ENCODE measurements around the gene PROSER1.

DNA sequence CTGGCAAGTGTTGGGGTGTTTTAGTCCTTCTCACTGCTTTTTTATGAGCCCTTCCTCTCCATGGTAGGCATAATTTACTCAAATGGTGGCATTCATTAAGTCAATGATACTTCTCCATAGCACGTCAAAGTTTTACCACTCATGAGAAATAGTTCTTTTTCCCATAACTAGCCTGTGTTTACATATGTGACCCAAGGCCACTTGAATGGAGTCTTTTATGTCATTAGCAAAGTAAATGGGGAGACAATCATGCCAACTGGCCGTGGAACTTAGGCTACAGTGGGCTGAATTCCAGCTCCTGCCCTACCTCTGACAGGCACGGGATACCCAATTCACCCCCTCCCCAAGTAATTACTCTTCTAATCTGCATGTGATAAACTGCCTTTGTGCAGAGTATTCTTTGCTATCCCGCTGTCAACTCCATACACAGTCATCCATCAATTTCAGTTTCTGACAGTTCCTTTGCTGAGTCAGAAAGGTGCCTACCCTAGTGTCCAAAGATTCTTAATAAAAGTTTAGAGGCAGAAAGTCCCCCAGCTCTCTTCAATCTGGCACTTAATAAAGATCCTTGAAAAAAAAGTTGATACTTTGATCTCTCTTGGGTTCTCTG, 16.9 kb downstream of the PROSER1 start:
- TF ChIP-seq CTCF (IDR thresholded peaks at IDR 0.05 in 8 of 11, conservative IDR thresholded peaks at IDR 0.05 in 3 of 11) (no peak), POLR2A (IDR thresholded peaks at IDR 0.05) (no peak)

Data from spleen (tissue), 7 donors.